K562 (cell line): ENCODE measurements around the gene CCDC174. TPM values are rescaled to one million over a fixed set of nuclear protein-coding genes. Genes with fewer than 3 reads are reported as not detected.

Source experiments
- CCNT2 ChIP-seq: IDR thresholded peaks from 2 replicates; pipeline ENCODE4 v1.6.1; 2011; ENCODE audit warnings: borderline replicate concordance, low read depth, mild to moderate bottlenecking, moderate library complexity, mixed read lengths, low read length; ENCODE audit not compliant: insufficient read length; ENCODE audit errors: extremely low read depth
- IRF2 ChIP-seq: sonication (generic); formaldehyde crosslinking; IDR thresholded peaks from 2 replicates; pipeline ENCODE4 v1.8.1; 2022; ENCODE audit warnings: mild to moderate bottlenecking, missing genetic modification reagents
- KLF13 ChIP-seq: fragments of 450-650 bp; IDR thresholded peaks from 2 replicates; pipeline ENCODE4 v1.6.1; 2016; ENCODE audit warnings: missing genetic modification characterization, low read depth, mild to moderate bottlenecking, missing compliant biosample characterization, moderate library complexity, borderline replicate concordance
- NFRKB ChIP-seq: fragments of 450-650 bp; IDR thresholded peaks from 2 replicates; pipeline ENCODE4 v1.6.1; 2016; ENCODE audit warnings: low read depth
- NFYB ChIP-seq: IDR thresholded peaks from 2 replicates; pipeline ENCODE4 v1.6.1; 2011; ENCODE audit warnings: mild to moderate bottlenecking, moderate library complexity; ENCODE audit not compliant: insufficient read length; ENCODE audit errors: extremely low read depth
- OTX1 ChIP-seq: fragments of 450-650 bp; formaldehyde crosslinking; IDR thresholded peaks from 2 replicates; pipeline ENCODE4 v1.4.0; 2022; ENCODE audit warnings: mild to moderate bottlenecking
- PHF20 ChIP-seq: fragments of 450-650 bp; IDR thresholded peaks from 2 replicates; pipeline ENCODE4 v1.6.1; 2018; ENCODE audit not compliant: partially characterized antibody
- POU5F1 ChIP-seq: fragments of 150-350 bp; IDR thresholded peaks from 2 replicates; pipeline ENCODE4 v1.6.1; 2014; ENCODE audit warnings: borderline replicate concordance, low read length, low read depth, mild to moderate bottlenecking; ENCODE audit not compliant: partially characterized antibody
- RBM22 ChIP-seq: fragments of 200-400 bp; formaldehyde crosslinking; IDR thresholded peaks from 2 replicates; pipeline ENCODE4 v1.6.1; 2018; ENCODE audit warnings: low read length, low read depth; ENCODE audit not compliant: poor library complexity, severe bottlenecking
- TOE1 ChIP-seq, 2 experiments: fragments of 450-650 bp in 1 of 2; sonication (generic) in 1 of 2; formaldehyde crosslinking in 1 of 2; IDR thresholded peaks; 2 replicates each; pipeline versions ENCODE4 v1.7.1 to v1.8.0; 2016 to 2022; ENCODE audit warnings: borderline replicate concordance in 2 of 2, mild to moderate bottlenecking in 2 of 2, antibody characterized with exemption in 1 of 2, inconsistent platforms in 1 of 2, low read depth in 1 of 2, missing genetic modification reagents in 1 of 2, moderate library complexity in 1 of 2
- XRCC3 ChIP-seq: fragments of 450-650 bp; IDR thresholded peaks from 2 replicates; pipeline ENCODE4 v1.6.1; 2017; ENCODE audit warnings: mild to moderate bottlenecking, moderate library complexity
- ZNF696 ChIP-seq: fragments of 250-450 bp; sonication (Bioruptor Pico); conservative IDR thresholded peaks from 2 replicates; pipeline ENCODE4 v1.4.0; 2020; ENCODE audit warnings: mild to moderate bottlenecking, moderate library complexity
- ZNF77 ChIP-seq: fragments of 250-450 bp; sonication (Bioruptor Pico); IDR thresholded peaks from 2 replicates; pipeline ENCODE4 v1.5.0; 2020
- ZNF79 ChIP-seq: fragments of 250-450 bp; sonication (Bioruptor Pico); IDR thresholded peaks from 2 replicates; pipeline ENCODE4 v1.4.0; 2020; ENCODE audit warnings: low read depth, mild to moderate bottlenecking, moderate library complexity
- polyA plus RNA-seq, 8 experiments: library from polyadenylated mRNA; depleted of rRNA in 4 of 8; stranded (reverse) in 5 of 8; unstranded in 3 of 8; fragments of >200 nt; fragmentation: Nextera tagmentation in 2 of 8; fragmentation: Illumina TruSeq in 1 of 8; extraction: Ambion mirVana in 2 of 8; extraction: Trizol in 1 of 8; gene quantifications; 2 replicates each; pipeline versions ENCODE4 v1.2.1 to v1.2.3, GENCODE V29; 2011 to 2014; ENCODE audit warnings: inconsistent platforms in 1 of 8, missing spikeins in 1 of 8
- total RNA-seq, 7 experiments: library from RNA; depleted of rRNA in 6 of 7; stranded (reverse); fragments of >200 nt in 6 of 7; fragmentation: Illumina TruSeq in 2 of 7; extraction: Trizol in 2 of 7; gene quantifications; 2 replicates each; pipeline versions ENCODE4 v1.2.1 to v1.2.3, GENCODE V29; 2011 to 2021; ENCODE audit warnings: low replicate concordance in 1 of 7
- TF ChIP-seq, protein P1 (sequence below): fragments of 450-650 bp; IDR thresholded peaks from one replicate; pipeline ENCODE4 v1.6.1; 2018; ENCODE audit warnings: mild to moderate bottlenecking, moderate library complexity; ENCODE audit not compliant: partially characterized antibody
- TF ChIP-seq, protein P2 (sequence below): fragments of 200-800 bp; sonication (Bioruptor generic); IDR thresholded peaks from 2 replicates; pipeline ENCODE4 v1.6.1; 2017; ENCODE audit warnings: missing genetic modification characterization, missing compliant biosample characterization
- TF ChIP-seq, protein P3 (sequence below): sonication (generic); formaldehyde crosslinking; IDR thresholded peaks from 2 replicates; pipeline ENCODE4 v1.8.0; 2022; ENCODE audit warnings: missing genetic modification reagents, mild to moderate bottlenecking, borderline replicate concordance
- TF ChIP-seq, protein P4 (sequence below): IDR thresholded peaks from 3 replicates; pipeline ENCODE4 v1.6.1; 2011; ENCODE audit warnings: borderline replicate concordance, mild to moderate bottlenecking, moderate library complexity; ENCODE audit not compliant: insufficient read length; ENCODE audit errors: extremely low read depth

CCDC174 gene
- total and polyA plus RNA-seq, 9 of the 15 experiments (the other 6 are each of a cell fraction or from before 2014, with no cell fraction given), result 7.4 to 41.0 (median 28.5) TPM

DNA sequence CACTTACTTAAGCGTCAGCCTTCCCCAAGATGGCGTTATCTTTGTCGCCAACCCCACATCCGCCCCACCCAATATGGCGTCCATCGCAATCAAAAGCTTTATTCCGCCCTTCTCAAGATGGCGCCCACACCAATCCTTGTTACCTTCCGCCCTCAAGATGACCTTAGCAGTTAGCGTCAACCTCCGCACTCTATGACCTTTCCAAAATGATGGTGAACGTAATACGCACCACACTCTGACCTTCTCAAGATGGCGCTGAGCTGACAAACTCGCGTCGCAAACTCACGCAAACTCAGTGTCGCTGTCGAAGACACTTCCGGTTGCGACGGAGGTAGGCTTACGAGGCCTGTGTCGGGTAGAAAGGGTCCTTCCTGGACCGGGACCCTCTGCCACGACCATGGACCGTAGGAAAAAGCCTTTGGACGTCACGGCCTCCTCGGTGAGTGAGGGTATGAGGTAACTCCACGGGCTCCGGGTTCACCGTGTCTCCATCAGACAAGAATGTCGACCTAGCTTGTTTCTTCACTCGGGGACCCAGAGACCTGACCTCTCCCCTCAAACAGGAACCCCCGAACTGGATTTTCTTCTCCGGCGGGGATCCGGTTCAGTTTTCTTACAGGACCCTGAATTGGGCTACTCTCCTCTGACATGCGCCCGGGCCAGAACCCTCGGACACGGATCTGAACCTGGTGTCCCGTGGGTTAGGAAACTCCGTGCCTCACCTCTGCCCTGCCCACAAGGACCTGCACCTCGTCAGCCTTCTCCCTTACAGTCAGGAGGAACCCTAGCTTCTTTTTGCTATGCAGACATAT, at the start of gene CCDC174 (continued):
- TF ChIP-seq, protein P1, sequence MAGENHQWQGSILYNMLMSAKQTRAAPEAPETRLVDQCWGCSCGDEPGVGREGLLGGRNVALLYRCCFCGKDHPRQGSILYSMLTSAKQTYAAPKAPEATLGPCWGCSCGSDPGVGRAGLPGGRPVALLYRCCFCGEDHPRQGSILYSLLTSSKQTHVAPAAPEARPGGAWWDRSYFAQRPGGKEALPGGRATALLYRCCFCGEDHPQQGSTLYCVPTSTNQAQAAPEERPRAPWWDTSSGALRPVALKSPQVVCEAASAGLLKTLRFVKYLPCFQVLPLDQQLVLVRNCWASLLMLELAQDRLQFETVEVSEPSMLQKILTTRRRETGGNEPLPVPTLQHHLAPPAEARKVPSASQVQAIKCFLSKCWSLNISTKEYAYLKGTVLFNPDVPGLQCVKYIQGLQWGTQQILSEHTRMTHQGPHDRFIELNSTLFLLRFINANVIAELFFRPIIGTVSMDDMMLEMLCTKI, result no peak
- TF ChIP-seq IRF2 (CRISPR knock-in tag) (no peak), OTX1 (no peak; the same call in 1 of the 2 replicates), POU5F1 (peak; percentile 79), XRCC3 (no peak), ZNF696 (CRISPR knock-in tag) (no peak), RBM22 (no peak), ZNF77 (CRISPR knock-in tag) (no peak), CCNT2 (no peak), TOE1 (IDR thresholded peaks at IDR 0.05; ENCODE audit: borderline replicate concordance) (peak; percentile 50; the same call in 1 of the 2 replicates), TOE1 (CRISPR knock-in tag; IDR thresholded peaks at IDR 0.05; ENCODE audit: borderline replicate concordance, low read depth) (no peak), NFYB (no peak), NFRKB (peak; percentile 98), PHF20 (peak; percentile 96), ZNF79 (no peak), KLF13 (tag) (peak; percentile 88)
- TF ChIP-seq, protein P2, sequence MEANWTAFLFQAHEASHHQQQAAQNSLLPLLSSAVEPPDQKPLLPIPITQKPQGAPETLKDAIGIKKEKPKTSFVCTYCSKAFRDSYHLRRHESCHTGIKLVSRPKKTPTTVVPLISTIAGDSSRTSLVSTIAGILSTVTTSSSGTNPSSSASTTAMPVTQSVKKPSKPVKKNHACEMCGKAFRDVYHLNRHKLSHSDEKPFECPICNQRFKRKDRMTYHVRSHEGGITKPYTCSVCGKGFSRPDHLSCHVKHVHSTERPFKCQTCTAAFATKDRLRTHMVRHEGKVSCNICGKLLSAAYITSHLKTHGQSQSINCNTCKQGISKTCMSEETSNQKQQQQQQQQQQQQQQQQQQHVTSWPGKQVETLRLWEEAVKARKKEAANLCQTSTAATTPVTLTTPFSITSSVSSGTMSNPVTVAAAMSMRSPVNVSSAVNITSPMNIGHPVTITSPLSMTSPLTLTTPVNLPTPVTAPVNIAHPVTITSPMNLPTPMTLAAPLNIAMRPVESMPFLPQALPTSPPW (CRISPR knock-in tag), result peak; percentile 78
- TF ChIP-seq, protein P3, sequence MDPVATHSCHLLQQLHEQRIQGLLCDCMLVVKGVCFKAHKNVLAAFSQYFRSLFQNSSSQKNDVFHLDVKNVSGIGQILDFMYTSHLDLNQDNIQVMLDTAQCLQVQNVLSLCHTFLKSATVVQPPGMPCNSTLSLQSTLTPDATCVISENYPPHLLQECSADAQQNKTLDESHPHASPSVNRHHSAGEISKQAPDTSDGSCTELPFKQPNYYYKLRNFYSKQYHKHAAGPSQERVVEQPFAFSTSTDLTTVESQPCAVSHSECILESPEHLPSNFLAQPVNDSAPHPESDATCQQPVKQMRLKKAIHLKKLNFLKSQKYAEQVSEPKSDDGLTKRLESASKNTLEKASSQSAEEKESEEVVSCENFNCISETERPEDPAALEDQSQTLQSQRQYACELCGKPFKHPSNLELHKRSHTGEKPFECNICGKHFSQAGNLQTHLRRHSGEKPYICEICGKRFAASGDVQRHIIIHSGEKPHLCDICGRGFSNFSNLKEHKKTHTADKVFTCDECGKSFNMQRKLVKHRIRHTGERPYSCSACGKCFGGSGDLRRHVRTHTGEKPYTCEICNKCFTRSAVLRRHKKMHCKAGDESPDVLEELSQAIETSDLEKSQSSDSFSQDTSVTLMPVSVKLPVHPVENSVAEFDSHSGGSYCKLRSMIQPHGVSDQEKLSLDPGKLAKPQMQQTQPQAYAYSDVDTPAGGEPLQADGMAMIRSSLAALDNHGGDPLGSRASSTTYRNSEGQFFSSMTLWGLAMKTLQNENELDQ (CRISPR knock-in tag), result no peak
- TF ChIP-seq, protein P4, sequence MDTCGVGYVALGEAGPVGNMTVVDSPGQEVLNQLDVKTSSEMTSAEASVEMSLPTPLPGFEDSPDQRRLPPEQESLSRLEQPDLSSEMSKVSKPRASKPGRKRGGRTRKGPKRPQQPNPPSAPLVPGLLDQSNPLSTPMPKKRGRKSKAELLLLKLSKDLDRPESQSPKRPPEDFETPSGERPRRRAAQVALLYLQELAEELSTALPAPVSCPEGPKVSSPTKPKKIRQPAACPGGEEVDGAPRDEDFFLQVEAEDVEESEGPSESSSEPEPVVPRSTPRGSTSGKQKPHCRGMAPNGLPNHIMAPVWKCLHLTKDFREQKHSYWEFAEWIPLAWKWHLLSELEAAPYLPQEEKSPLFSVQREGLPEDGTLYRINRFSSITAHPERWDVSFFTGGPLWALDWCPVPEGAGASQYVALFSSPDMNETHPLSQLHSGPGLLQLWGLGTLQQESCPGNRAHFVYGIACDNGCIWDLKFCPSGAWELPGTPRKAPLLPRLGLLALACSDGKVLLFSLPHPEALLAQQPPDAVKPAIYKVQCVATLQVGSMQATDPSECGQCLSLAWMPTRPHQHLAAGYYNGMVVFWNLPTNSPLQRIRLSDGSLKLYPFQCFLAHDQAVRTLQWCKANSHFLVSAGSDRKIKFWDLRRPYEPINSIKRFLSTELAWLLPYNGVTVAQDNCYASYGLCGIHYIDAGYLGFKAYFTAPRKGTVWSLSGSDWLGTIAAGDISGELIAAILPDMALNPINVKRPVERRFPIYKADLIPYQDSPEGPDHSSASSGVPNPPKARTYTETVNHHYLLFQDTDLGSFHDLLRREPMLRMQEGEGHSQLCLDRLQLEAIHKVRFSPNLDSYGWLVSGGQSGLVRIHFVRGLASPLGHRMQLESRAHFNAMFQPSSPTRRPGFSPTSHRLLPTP, result no peak
